Gastroesophageal sphincter (tissue), 4 donors: Measurements from ENCODE around the gene HPSE2. TPM values are rescaled to one million over a fixed set of nuclear protein-coding genes. Genes with fewer than 3 reads are reported as not detected.

Source experiments
- ATAC-seq: fragments of 150-250 bp; one replicate; pipeline ENCODE4 v1.9.1; 2016; ENCODE audit warnings: mild to moderate bottlenecking, moderate library complexity
- H3K27ac ChIP-seq, 4 donors: fragments of 200-600 bp; sonication (generic) in 3 of 4; 1 replicate in 3 of 4; 2 replicates in 1 of 4; pipeline ENCODE4 v1.5.1; 2016 to 2019
- H3K27me3 ChIP-seq: fragments of 200-600 bp; sonication (generic); one replicate; pipeline ENCODE4 v1.5.1; 2019
- H3K36me3 ChIP-seq, 2 donors: fragments of 200-600 bp; sonication (generic); one replicate each; pipeline ENCODE4 v1.5.1; 2019; ENCODE audit warnings: control low read depth in 1 of 2
- H3K4me1 ChIP-seq, 3 donors: fragments of 200-600 bp; sonication (generic); 1 replicate in 2 of 3; 2 replicates in 1 of 3; pipeline ENCODE4 v1.5.1; 2016 to 2019; ENCODE audit warnings: control low read depth in 2 of 3
- H3K4me3 ChIP-seq, 2 donors: fragments of 200-600 bp; sonication (generic); one replicate each; pipeline ENCODE4 v1.5.1; 2019; ENCODE audit warnings: mild to moderate bottlenecking in 1 of 2, moderate library complexity in 1 of 2
- H3K9me3 ChIP-seq, 3 donors: fragments of 200-600 bp; sonication (generic); one replicate each; pipeline ENCODE4 v1.5.1; 2017 to 2019; ENCODE audit warnings: control low read depth in 2 of 3
- CTCF ChIP-seq, 4 experiments: fragments of 200-600 bp in 2 of 4; fragments of 450-650 bp in 2 of 4; sonication (generic) in 1 of 4; IDR thresholded peaks; one replicate each; pipeline ENCODE4 v1.5.1; 2017 to 2019; ENCODE audit warnings: antibody characterized with exemption in 4 of 4, mild to moderate bottlenecking in 2 of 4, moderate library complexity in 2 of 4
- EP300 ChIP-seq: sonication (generic); formaldehyde crosslinking; IDR thresholded peaks from one replicate; pipeline ENCODE4 v1.6.1; 2017; ENCODE audit warnings: antibody characterized with exemption, mild to moderate bottlenecking
- POLR2A ChIP-seq, 2 donors: fragments of 450-650 bp; IDR thresholded peaks; one replicate each; pipeline ENCODE4 v1.6.1; 2017; ENCODE audit warnings: antibody characterized with exemption in 2 of 2, mild to moderate bottlenecking in 2 of 2, moderate library complexity in 1 of 2
- POLR2AphosphoS5 ChIP-seq: sonication (generic); formaldehyde crosslinking; IDR thresholded peaks from one replicate; pipeline ENCODE4 v1.6.1; 2017; ENCODE audit warnings: antibody characterized with exemption
- WGBS, 2 donors: methylation state at CpG; one replicate each; pipeline ENCODE4 v1.1.5; 2018; ENCODE audit warnings: low coverage in 1 of 2; 5-methylcytosine and 5-hydroxymethylcytosine counted together
- total RNA-seq, 4 donors: library from RNA; depleted of rRNA; stranded (reverse); fragments of >200 nt; gene quantifications; one replicate each; pipeline ENCODE4 v1.1.0, GENCODE V29; 2016

The HPSE2 gene
- total RNA-seq, 4 donors from 2014 or later = 19.1 to 74.5 (median 58.8) TPM

GRCh38 chr10:99125879-99126278 lies 109.8 kb downstream of the HPSE2 start:
- no peak for TF ChIP-seq CTCF (IDR thresholded peaks at IDR 0.05)
- TF ChIP-seq POLR2AphosphoS5 = no peak
- no peak for TF ChIP-seq POLR2A (IDR thresholded peaks at IDR 0.05)
- TF ChIP-seq EP300 = no peak
- no peaks in the 10 kb centered on the region for H3K27me3 ChIP-seq
- peaks cover 0 to 46% (median 2%) of the 10 kb centered on the region in 3 donors for H3K4me1 ChIP-seq
- ATAC-seq = no peak
- H3K36me3 ChIP-seq = no peaks in the 10 kb centered on the region
- 50 to 86% methylated on average over 2 to 3 of the region's 3 CpGs for WGBS, 2 donors
- H3K4me3 ChIP-seq = no peak overlapping the region
- peak overlapping the region in 1 of 4 donors; percentile 9 for H3K27ac ChIP-seq
- H3K9me3 ChIP-seq = peaks cover 0 to 4% (median 0%) of the 10 kb centered on the region in 3 donors

DNA sequence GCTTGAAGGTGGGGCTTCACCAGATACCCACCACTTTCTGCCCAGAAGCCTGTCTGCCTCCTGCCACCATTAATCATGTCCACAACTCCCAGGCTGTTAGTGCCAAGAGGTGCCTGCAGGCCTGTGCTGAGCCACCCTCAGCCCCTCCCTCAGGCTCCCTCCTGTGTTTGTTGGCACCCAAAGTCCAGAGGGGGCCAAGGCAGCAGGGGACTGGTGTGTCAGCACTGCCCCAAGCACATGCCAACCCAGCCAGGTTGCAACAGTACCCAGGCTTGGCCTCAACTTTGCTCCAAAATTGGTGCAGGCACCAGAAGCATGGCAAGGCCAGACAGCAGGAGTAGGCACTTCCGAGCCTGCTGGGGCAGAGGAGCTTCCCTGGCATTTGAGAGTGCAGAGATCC lies 111.3 kb downstream of the HPSE2 start:
- no peak for TF ChIP-seq POLR2AphosphoS5
- no peak for TF ChIP-seq EP300
- no peak for TF ChIP-seq POLR2A (IDR thresholded peaks at IDR 0.05)
- no peak for TF ChIP-seq CTCF (IDR thresholded peaks at IDR 0.05)
- ATAC-seq = peak; percentile 43
- H3K4me1 ChIP-seq = peaks cover 0 to 46% (median 2%) of the 10 kb centered on the region in 3 donors
- H3K9me3 ChIP-seq = peaks cover 0 to 4% (median 0%) of the 10 kb centered on the region in 3 donors
- no CpG with 5 or more reads among the region's 1 CpG for WGBS, 2 donors
- H3K4me3 ChIP-seq = no peak overlapping the region
- H3K36me3 ChIP-seq = no peaks in the 10 kb centered on the region
- H3K27me3 ChIP-seq = no peaks in the 10 kb centered on the region
- H3K27ac ChIP-seq = peak overlapping the region in 2 of 4 donors; percentile 4 to 49

- TF ChIP-seq EP300 (no peak), POLR2A (IDR thresholded peaks at IDR 0.05) (no peak), POLR2AphosphoS5 (no peak), CTCF (IDR thresholded peaks at IDR 0.05) (no peak)
- peaks cover 0 to 4% (median 0%) of the 10 kb centered on the region in 3 donors for H3K9me3 ChIP-seq
- WGBS, 2 donors = 88% methylated on average over 5 of the region's 5 CpGs; no CpG with 5 or more reads in 1 of the 2 donors
- no peak overlapping the region for H3K4me3 ChIP-seq
- peaks cover 0 to 46% (median 2%) of the 10 kb centered on the region in 3 donors for H3K4me1 ChIP-seq
- no peaks in the 10 kb centered on the region for H3K27me3 ChIP-seq
- no peaks in the 10 kb centered on the region for H3K36me3 ChIP-seq
- ATAC-seq = peak; percentile 7
- peak overlapping the region in 1 of 4 donors; percentile 49 for H3K27ac ChIP-seq
Measured at GRCh38 chr10:99123851-99124250, 111.8 kb downstream of the HPSE2 start.

DNA sequence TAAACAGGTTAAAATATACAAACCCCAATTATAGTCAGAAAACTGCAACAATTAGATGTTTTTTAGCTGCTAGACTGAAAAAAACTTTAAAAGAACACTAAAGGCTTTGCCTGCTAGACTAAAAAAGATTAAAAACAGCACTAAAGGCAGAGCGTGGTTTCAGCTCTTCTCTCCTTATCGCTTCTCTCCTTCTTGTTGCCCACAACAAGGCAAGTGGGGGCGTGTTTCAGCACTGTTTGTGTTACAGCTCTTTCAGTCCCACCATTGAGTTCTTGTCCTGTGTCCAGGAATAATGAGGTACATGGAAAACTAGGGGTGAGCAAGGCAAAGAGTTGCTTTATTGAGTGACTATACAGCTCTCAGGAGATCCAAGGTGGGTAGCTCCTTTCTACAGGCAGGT lies 112.3 kb downstream of the HPSE2 start:
- no peaks in the 10 kb centered on the region for H3K27me3 ChIP-seq
- no peak overlapping the region for H3K4me3 ChIP-seq
- ATAC-seq = no peak
- H3K27ac ChIP-seq = peak overlapping the region in 1 of 4 donors; percentile 49
- H3K4me1 ChIP-seq = peaks cover 0 to 46% (median 2%) of the 10 kb centered on the region in 3 donors
- TF ChIP-seq POLR2AphosphoS5 (no peak), CTCF (IDR thresholded peaks at IDR 0.05) (no peak), POLR2A (IDR thresholded peaks at IDR 0.05) (no peak), EP300 (no peak)
- WGBS, 2 donors = 80 to 86% methylated on average over 3 of the region's 3 CpGs
- H3K36me3 ChIP-seq = no peaks in the 10 kb centered on the region
- H3K9me3 ChIP-seq = peaks cover 0 to 4% (median 0%) of the 10 kb centered on the region in 3 donors

GRCh38 chr10:99119258-99119748 lies 116.3 kb downstream of the HPSE2 start:
- peaks cover 0 to 41% (median 5%) of the 10 kb centered on the region in 3 donors for H3K4me1 ChIP-seq
- TF ChIP-seq EP300 = no peak
- no peak for TF ChIP-seq CTCF (IDR thresholded peaks at IDR 0.05)
- no peak for TF ChIP-seq POLR2A (IDR thresholded peaks at IDR 0.05)
- no peak for TF ChIP-seq POLR2AphosphoS5
- H3K4me3 ChIP-seq = no peak overlapping the region
- H3K27ac ChIP-seq = no peak overlapping the region
- ATAC-seq = no peak
- H3K36me3 ChIP-seq = no peaks in the 10 kb centered on the region
- H3K9me3 ChIP-seq = no peaks in the 10 kb centered on the region
- H3K27me3 ChIP-seq = no peaks in the 10 kb centered on the region
